Natural killer cell treated with Interleukin-12 subunit alpha and Interleukin-12 subunit beta and Interleukin-15 and Interleukin-18, amount 100 ng/mL, for 72 hours (primary cell): ENCODE measurements around the gene HOGA1. TPM values are rescaled to one million over a fixed set of nuclear protein-coding genes. Genes with fewer than 3 reads are reported as not detected.
A peak's percentile ranks its signal among the peaks of the same experiment; 100 is the strongest.
"Not testable (repeated sequence)": the region's sequence is repeated elsewhere in the genome, so short reads cannot be mapped to it uniquely, and the experiment has no call there.

Experiments
- ATAC-seq, 2 donors: fragments of 150-1000 bp; cut with Tn5 transposase in 1 of 2; sonication (Bioruptor Pico), chemical (Tn5 transposase) in 1 of 2; 2 replicates each; pipeline ENCODE4 v1.10.0; 2021
- DNase-seq: peaks from one replicate; pipeline ENCODE4 v3.0.0; 2022; ENCODE audit warnings: low spot score
- H3K27ac Mint-ChIP-seq, 2 donors: 1 replicate in 1 of 2; 2 replicates in 1 of 2; pipeline ENCODE4 v1.8.0; 2022; ENCODE audit warnings: mixed read lengths in 2 of 2, mild to moderate bottlenecking in 1 of 2, moderate library complexity in 1 of 2
- H3K27me3 Mint-ChIP-seq, 2 donors: 1 replicate in 1 of 2; 2 replicates in 1 of 2; pipeline ENCODE4 v1.8.0; 2022; ENCODE audit warnings: mixed read lengths in 2 of 2
- H3K36me3 Mint-ChIP-seq: one replicate; pipeline ENCODE4 v1.8.0; 2022; ENCODE audit warnings: mixed read lengths
- H3K4me1 Mint-ChIP-seq, 2 donors: 1 replicate in 1 of 2; 2 replicates in 1 of 2; pipeline ENCODE4 v1.8.0; 2022; ENCODE audit warnings: low read depth in 2 of 2, mixed read lengths in 2 of 2, mild to moderate bottlenecking in 1 of 2
- H3K4me3 Mint-ChIP-seq: one replicate; pipeline ENCODE4 v1.8.0; 2022; ENCODE audit warnings: mixed read lengths
- H3K9me3 Mint-ChIP-seq: 2 replicates; pipeline ENCODE4 v1.8.0; 2022; ENCODE audit warnings: mixed read lengths
- total RNA-seq, 2 donors: library from RNA; stranded (reverse); gene quantifications; one replicate each; pipeline ENCODE4 v1.2.3, GENCODE V29; 2022

The HOGA1 gene
- total RNA-seq, 2 donors from 2014 or later: not detected

- H3K36me3 Mint-ChIP-seq: no peaks in the 10 kb centered on the region
- no peak overlapping the region for H3K27ac Mint-ChIP-seq
- no peaks in the 10 kb centered on the region for H3K9me3 Mint-ChIP-seq
- H3K4me3 Mint-ChIP-seq: no peak overlapping the region
- ATAC-seq (peak in 1 of 2 donors; percentile 57), DNase-seq (no peak)
- peaks cover 0 to 5% of the 10 kb centered on the region in 2 donors for H3K27me3 Mint-ChIP-seq
- no peaks in the 10 kb centered on the region for H3K4me1 Mint-ChIP-seq
Measured at GRCh38 chr10:97566336-97566996, 17.7 kb upstream of the HOGA1 start.

DNA sequence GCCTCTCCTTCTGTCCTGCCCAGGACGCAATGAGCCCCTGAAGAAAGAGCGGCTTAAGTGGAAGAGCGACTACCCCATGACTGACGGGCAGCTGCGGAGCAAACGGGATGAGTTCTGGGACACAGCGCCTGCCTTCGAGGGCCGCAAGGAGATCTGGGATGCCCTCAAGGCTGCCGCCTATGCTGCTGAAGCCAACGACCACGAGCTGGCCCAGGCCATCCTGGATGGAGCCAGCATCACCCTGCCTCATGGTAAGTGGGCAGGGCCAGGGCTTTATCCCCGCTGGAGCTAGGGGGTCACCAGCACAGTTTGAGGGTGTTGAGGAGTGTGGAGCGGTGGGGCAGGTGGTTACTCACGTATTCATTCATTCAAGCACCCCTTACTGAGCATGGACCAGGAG, 16.3 kb upstream of the HOGA1 start:
- DNase-seq: no peak
- Mint-ChIP-seq H3K4me1 (no peaks in the 10 kb centered on the region), H3K27me3 (peaks cover 0 to 5% of the 10 kb centered on the region in 2 donors), H3K36me3 (no peaks in the 10 kb centered on the region), H3K4me3 (no peak overlapping the region), H3K27ac (no peak overlapping the region), H3K9me3 (no peaks in the 10 kb centered on the region)
- ATAC-seq: no peak

DNA sequence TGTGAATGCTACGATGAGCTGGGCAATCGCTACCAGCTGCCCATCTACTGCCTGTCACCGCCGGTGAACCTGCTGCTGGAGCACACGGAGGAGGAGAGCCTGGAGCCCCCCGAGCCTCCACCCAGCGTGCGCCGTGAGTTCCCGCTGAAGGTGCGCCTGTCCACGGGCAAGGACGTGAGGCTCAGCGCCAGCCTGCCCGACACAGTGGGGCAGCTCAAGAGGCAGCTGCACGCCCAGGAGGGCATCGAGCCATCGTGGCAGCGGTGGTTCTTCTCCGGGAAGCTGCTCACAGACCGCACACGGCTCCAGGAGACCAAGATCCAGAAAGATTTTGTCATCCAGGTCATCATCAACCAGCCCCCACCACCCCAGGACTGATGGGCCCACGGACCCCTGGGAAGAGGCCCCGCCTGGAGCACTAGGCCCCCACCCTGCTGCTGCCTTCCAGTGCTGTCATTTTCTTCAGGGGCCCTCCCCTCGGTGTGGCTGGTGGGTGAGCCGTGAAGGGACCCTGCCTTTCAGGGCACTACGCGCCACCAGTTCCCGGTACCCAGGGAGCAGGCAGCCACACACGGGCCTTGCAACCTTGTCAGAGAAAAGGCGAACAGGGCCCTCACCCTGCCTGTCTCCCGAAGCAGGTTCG, 13.9 kb upstream of the HOGA1 start:
- ATAC-seq (no peak), DNase-seq (no peak)
- H3K9me3 Mint-ChIP-seq: no peaks in the 10 kb centered on the region
- no peak overlapping the region for H3K27ac Mint-ChIP-seq
- no peaks in the 10 kb centered on the region for H3K36me3 Mint-ChIP-seq
- H3K4me3 Mint-ChIP-seq: no peak overlapping the region
- no peaks in the 10 kb centered on the region for H3K27me3 Mint-ChIP-seq
- no peaks in the 10 kb centered on the region for H3K4me1 Mint-ChIP-seq

DNA sequence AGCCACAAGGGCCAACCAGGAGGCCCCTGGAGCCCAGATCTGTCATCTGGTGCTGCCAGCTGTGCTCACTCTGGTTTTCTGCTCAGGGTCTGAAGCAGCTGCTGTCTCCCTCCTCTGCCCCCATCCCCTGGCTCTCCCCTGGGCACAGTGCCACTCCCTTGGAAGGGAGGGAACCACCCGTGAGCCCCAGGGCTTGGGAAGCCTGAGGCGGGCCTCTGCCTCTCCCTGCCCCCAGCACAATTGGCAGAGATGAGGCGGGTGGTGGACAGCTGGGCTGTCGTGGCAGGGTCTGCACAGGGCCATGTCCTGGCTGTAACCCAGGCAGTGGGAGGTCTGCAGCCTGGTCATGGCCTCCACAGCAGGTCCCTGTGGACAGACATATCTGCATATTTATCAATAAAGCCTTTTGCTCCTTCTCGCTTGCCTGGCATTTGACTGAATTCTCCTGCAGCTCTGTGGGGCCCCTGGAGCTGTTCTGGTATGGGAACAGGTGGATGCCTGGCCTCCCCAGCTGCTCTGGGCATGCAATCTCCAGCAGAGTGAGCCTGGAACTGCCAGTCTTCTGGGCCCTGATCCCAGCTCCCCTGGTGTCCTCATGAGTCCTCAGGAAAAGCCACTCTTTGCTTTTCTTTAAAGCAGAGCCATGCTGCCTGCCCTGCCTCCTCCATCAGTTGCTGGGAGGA, 13.3 kb upstream of the HOGA1 start:
- H3K4me3 Mint-ChIP-seq: no peak overlapping the region
- H3K36me3 Mint-ChIP-seq: no peaks in the 10 kb centered on the region
- H3K27me3 Mint-ChIP-seq: no peaks in the 10 kb centered on the region
- H3K27ac Mint-ChIP-seq: no peak overlapping the region
- no peak for DNase-seq
- no peaks in the 10 kb centered on the region for H3K4me1 Mint-ChIP-seq
- H3K9me3 Mint-ChIP-seq: no peaks in the 10 kb centered on the region
- no peak for ATAC-seq

DNA sequence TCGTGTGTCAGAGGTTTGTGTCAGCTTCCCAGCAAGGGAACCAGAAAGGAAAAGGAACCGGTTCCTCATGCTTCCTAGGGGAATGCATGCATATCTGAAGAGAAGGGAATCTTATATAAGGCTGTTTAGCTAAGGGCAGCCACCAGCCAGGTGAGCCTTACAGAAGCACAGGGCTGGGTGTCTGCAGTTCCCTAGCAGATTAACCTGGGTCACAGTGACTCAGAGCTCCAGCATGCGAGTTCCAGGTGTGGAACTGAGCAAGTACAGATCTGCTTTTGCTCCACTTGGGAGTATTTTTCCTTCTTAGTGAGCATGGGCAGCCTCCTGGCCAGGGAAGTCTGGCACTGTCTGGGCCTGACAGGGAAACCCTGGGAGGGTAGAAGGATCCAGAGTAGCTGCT, 12.6 kb upstream of the HOGA1 start:
- H3K27me3 Mint-ChIP-seq: no peaks in the 10 kb centered on the region
- H3K27ac Mint-ChIP-seq: no peak overlapping the region
- no peaks in the 10 kb centered on the region for H3K36me3 Mint-ChIP-seq
- ATAC-seq: no peak
- no peak for DNase-seq
- no peaks in the 10 kb centered on the region for H3K4me1 Mint-ChIP-seq
- H3K9me3 Mint-ChIP-seq: no peaks in the 10 kb centered on the region
- no peak overlapping the region for H3K4me3 Mint-ChIP-seq

- H3K9me3 Mint-ChIP-seq: no peaks in the 10 kb centered on the region
- no peaks in the 10 kb centered on the region for H3K4me1 Mint-ChIP-seq
Measured at GRCh38 chr10:97572214-97572989, 11.8 kb upstream of the HOGA1 start, which contains the start of gene ANKRD2. Gene ANKRD2 (plus strand): TSS chr10:97572779. CDS start chr10:97572789, 10 bp downstream.

DNA sequence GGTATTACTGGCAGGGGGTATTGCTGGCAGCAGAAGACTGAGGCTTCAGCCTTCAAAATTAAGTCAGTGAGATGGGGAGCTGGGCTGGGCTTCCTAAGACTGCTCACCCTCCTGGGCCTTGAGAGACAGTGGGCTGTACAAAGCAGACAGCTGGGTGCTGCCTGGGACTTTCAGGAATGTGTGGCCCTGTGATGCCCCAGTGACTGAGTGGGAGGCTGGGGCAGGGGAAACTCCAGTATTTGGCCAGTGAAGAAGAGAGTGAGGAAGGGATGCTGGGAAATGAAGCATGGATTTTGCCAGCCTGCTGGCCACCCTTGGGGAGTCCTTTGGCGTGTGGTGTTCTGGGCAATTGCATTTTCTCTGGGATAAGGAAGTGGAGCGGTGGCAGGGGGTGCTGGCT, 11.2 kb upstream of the HOGA1 start:
- H3K4me3 Mint-ChIP-seq: no peak overlapping the region
- no peaks in the 10 kb centered on the region for H3K27me3 Mint-ChIP-seq
- no peaks in the 10 kb centered on the region for H3K9me3 Mint-ChIP-seq
- no peaks in the 10 kb centered on the region for H3K36me3 Mint-ChIP-seq
- no peak overlapping the region for H3K27ac Mint-ChIP-seq
- ATAC-seq (no peak), DNase-seq (no peak)
- no peaks in the 10 kb centered on the region for H3K4me1 Mint-ChIP-seq

More at GRCh38 chr10:97572214-97572989, 11.8 kb upstream of the HOGA1 start, which contains the start of gene ANKRD2:
- H3K36me3 Mint-ChIP-seq: no peaks in the 10 kb centered on the region
- ATAC-seq (peak; percentile 54 to 61), DNase-seq (no peak)
- no peak within 1 kb of the TSS for H3K4me3 Mint-ChIP-seq
- H3K27me3 Mint-ChIP-seq: no peaks in the 10 kb centered on the region
- H3K27ac Mint-ChIP-seq: no peak within 1 kb of the TSS

GRCh38 chr10:97573672-97574071, 10.5 kb upstream of the HOGA1 start:
- no peaks in the 10 kb centered on the region for H3K9me3 Mint-ChIP-seq
- no peak overlapping the region for H3K27ac Mint-ChIP-seq
- H3K4me3 Mint-ChIP-seq: no peak overlapping the region
- H3K36me3 Mint-ChIP-seq: no peaks in the 10 kb centered on the region
- no peaks in the 10 kb centered on the region for H3K4me1 Mint-ChIP-seq
- ATAC-seq (no peak), DNase-seq (no peak)
- no peaks in the 10 kb centered on the region for H3K27me3 Mint-ChIP-seq

- DNase-seq: no peak
- Mint-ChIP-seq H3K9me3 (no peaks in the 10 kb centered on the region), H3K4me3 (no peak overlapping the region), H3K36me3 (no peaks in the 10 kb centered on the region), H3K27me3 (no peaks in the 10 kb centered on the region), H3K4me1 (no peaks in the 10 kb centered on the region), H3K27ac (no peak overlapping the region)
- ATAC-seq: no peak
Measured at GRCh38 chr10:97574374-97575126, 9.6 kb upstream of the HOGA1 start.

- no peaks in the 10 kb centered on the region for H3K36me3 Mint-ChIP-seq
- no peaks in the 10 kb centered on the region for H3K27me3 Mint-ChIP-seq
- no peaks in the 10 kb centered on the region for H3K4me1 Mint-ChIP-seq
- no peak overlapping the region for H3K4me3 Mint-ChIP-seq
- H3K27ac Mint-ChIP-seq: no peak overlapping the region
- no peaks in the 10 kb centered on the region for H3K9me3 Mint-ChIP-seq
- DNase-seq: no peak
- no peak for ATAC-seq
Measured at GRCh38 chr10:97575127-97575668, 9.0 kb upstream of the HOGA1 start.

- not testable (repeated sequence) for H3K27me3 Mint-ChIP-seq, H3K4me1 Mint-ChIP-seq, H3K27ac Mint-ChIP-seq, H3K4me3 Mint-ChIP-seq, ATAC-seq, DNase-seq, H3K36me3 Mint-ChIP-seq, H3K9me3 Mint-ChIP-seq
Measured at GRCh38 chr10:97576487-97576886, 7.7 kb upstream of the HOGA1 start.

DNA sequence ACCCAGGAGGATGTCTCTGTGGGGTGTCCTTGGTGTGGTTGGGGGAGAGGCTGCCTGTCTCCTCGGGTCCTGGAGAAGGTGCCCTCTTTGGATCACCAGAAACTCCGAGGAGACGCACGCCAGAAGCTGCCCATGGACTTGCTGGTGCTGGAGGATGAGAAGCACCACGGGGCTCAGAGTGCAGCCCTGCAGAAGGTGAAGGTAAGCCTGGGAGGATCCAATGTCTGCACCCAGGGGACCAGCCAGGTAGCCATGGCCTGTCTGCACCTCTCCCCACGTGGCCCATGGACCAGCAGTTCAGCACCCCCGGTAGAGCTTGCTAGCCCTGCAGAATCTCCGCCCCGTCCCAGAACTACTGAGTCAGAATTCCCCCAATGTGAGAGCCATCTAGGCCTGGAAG, 6.5 kb upstream of the HOGA1 start:
- ATAC-seq (no peak), DNase-seq (no peak)
- no peak overlapping the region for H3K27ac Mint-ChIP-seq
- no peaks in the 10 kb centered on the region for H3K36me3 Mint-ChIP-seq
- H3K4me1 Mint-ChIP-seq: no peaks in the 10 kb centered on the region
- H3K4me3 Mint-ChIP-seq: no peak overlapping the region
- no peaks in the 10 kb centered on the region for H3K9me3 Mint-ChIP-seq
- H3K27me3 Mint-ChIP-seq: no peaks in the 10 kb centered on the region
